HepG2 (cell line): ENCODE measurements around the gene TWF1. TPM values are rescaled to one million over a fixed set of nuclear protein-coding genes. Genes with fewer than 3 reads are reported as not detected.
A peak's percentile ranks its signal among the peaks of the same experiment; 100 is the strongest.

Experiments
- ATM ChIP-seq: fragments of 450-650 bp; IDR thresholded peaks from 2 replicates; pipeline ENCODE4 v1.7.1; 2017; ENCODE audit warnings: mild to moderate bottlenecking, borderline replicate concordance
- CBFB ChIP-seq: sonication (generic); formaldehyde crosslinking; IDR thresholded peaks from 2 replicates; pipeline ENCODE4 v1.4.0; 2020; ENCODE audit warnings: missing genetic modification reagents
- CHD4 ChIP-seq: fragments of 200-600 bp; sonication (generic); IDR thresholded peaks from 2 replicates; pipeline ENCODE4 v1.7.0; 2017; ENCODE audit warnings: mild to moderate bottlenecking, low read length, borderline replicate concordance
- NFYB ChIP-seq: sonication (generic); formaldehyde crosslinking; IDR thresholded peaks from 2 replicates; pipeline ENCODE4 v1.4.0; 2020; ENCODE audit warnings: missing genetic modification reagents
- PPARG ChIP-seq: conservative IDR thresholded peaks from 2 replicates; pipeline ENCODE4 v1.6.1; 2016; ENCODE audit warnings: missing biosample characterization, missing genetic modification reagents
- RAD51 ChIP-seq: fragments of 450-650 bp; IDR thresholded peaks from 2 replicates; pipeline ENCODE4 v1.6.1; 2016; ENCODE audit warnings: borderline replicate concordance
- SAP130 ChIP-seq: IDR thresholded peaks from 2 replicates; pipeline ENCODE4 v1.6.1; 2016; ENCODE audit warnings: low read depth
- SETDB1 ChIP-seq: sonication (generic); formaldehyde crosslinking; IDR thresholded peaks from 2 replicates; pipeline ENCODE4 v1.5.1; 2020; ENCODE audit warnings: missing genetic modification reagents, mild to moderate bottlenecking, borderline replicate concordance
- SIN3B ChIP-seq: fragments of 150-350 bp; IDR thresholded peaks from 2 replicates; pipeline ENCODE4 v1.6.1; 2014; ENCODE audit warnings: low read length
- TEAD3 ChIP-seq: optimal IDR thresholded peaks from 2 replicates; pipeline ENCODE3; 2016; ENCODE audit warnings: borderline replicate concordance
- ZFP36L2 ChIP-seq: sonication (generic); formaldehyde crosslinking; IDR thresholded peaks from 2 replicates; pipeline ENCODE4 v1.4.0; 2020; ENCODE audit warnings: missing genetic modification reagents
- ZNF724P ChIP-seq: sonication (generic); formaldehyde crosslinking; IDR thresholded peaks from 2 replicates; pipeline ENCODE4 v1.8.0; 2022; ENCODE audit warnings: missing genetic modification reagents, borderline replicate concordance
- ZSCAN21 ChIP-seq: sonication (generic); formaldehyde crosslinking; IDR thresholded peaks from 2 replicates; pipeline ENCODE4 v1.8.0; 2022; ENCODE audit warnings: mild to moderate bottlenecking, missing genetic modification reagents, moderate library complexity, borderline replicate concordance
- polyA plus RNA-seq, 8 experiments: library from polyadenylated mRNA; depleted of rRNA in 3 of 8; stranded (reverse) in 7 of 8; unstranded in 1 of 8; fragments of >200 nt; fragmentation: Illumina TruSeq in 4 of 8; extraction: Trizol in 4 of 8; gene quantifications; 2 replicates each; pipeline versions ENCODE4 v1.2.1 to v1.2.3, GENCODE V29; 2011 to 2016; ENCODE audit warnings: low read depth in 4 of 8, missing spikeins in 1 of 8, mixed read lengths in 1 of 8; ENCODE audit not compliant: insufficient read depth in 1 of 8
- total RNA-seq, 5 experiments: library from RNA; depleted of rRNA; stranded (reverse); fragments of >200 nt; fragmentation: Illumina TruSeq; extraction: Trizol; gene quantifications; 2 replicates each; pipeline ENCODE4 v1.2.3, GENCODE V29; 2016; ENCODE audit warnings: low read depth in 1 of 5
- TF ChIP-seq, protein P1 (sequence below): sonication (generic); formaldehyde crosslinking; IDR thresholded peaks from 2 replicates; pipeline ENCODE4 v1.5.1; 2020; ENCODE audit warnings: missing genetic modification reagents, mild to moderate bottlenecking, borderline replicate concordance
- TF ChIP-seq, protein P2 (sequence below): sonication (generic); formaldehyde crosslinking; IDR thresholded peaks from 2 replicates; pipeline ENCODE4 v1.5.1; 2020; ENCODE audit warnings: mild to moderate bottlenecking, moderate library complexity, missing genetic modification reagents
- TF ChIP-seq, protein P3 (sequence below): sonication (generic); formaldehyde crosslinking; IDR thresholded peaks from 2 replicates; pipeline ENCODE4 v1.5.0; 2020; ENCODE audit warnings: missing genetic modification reagents, mild to moderate bottlenecking, borderline replicate concordance
- TF ChIP-seq, protein P4 (sequence below): sonication (generic); formaldehyde crosslinking; IDR thresholded peaks from 2 replicates; pipeline ENCODE4 v1.4.0; 2020; ENCODE audit warnings: missing genetic modification reagents
- TF ChIP-seq, protein P5 (sequence below): sonication (generic); formaldehyde crosslinking; IDR thresholded peaks from 2 replicates; pipeline ENCODE4 v1.4.0; 2020; ENCODE audit warnings: missing genetic modification reagents, borderline replicate concordance
- TF ChIP-seq, protein P6 (sequence below): sonication (generic); formaldehyde crosslinking; IDR thresholded peaks from 2 replicates; pipeline ENCODE4 v1.5.1; 2020; ENCODE audit warnings: mild to moderate bottlenecking, missing genetic modification reagents, borderline replicate concordance

The TWF1 gene
- total and polyA plus RNA-seq, 2 of the 13 experiments (the other 11 are each of a cell fraction or from before 2014, with no cell fraction given), result 32.3 to 85.5 TPM

DNA sequence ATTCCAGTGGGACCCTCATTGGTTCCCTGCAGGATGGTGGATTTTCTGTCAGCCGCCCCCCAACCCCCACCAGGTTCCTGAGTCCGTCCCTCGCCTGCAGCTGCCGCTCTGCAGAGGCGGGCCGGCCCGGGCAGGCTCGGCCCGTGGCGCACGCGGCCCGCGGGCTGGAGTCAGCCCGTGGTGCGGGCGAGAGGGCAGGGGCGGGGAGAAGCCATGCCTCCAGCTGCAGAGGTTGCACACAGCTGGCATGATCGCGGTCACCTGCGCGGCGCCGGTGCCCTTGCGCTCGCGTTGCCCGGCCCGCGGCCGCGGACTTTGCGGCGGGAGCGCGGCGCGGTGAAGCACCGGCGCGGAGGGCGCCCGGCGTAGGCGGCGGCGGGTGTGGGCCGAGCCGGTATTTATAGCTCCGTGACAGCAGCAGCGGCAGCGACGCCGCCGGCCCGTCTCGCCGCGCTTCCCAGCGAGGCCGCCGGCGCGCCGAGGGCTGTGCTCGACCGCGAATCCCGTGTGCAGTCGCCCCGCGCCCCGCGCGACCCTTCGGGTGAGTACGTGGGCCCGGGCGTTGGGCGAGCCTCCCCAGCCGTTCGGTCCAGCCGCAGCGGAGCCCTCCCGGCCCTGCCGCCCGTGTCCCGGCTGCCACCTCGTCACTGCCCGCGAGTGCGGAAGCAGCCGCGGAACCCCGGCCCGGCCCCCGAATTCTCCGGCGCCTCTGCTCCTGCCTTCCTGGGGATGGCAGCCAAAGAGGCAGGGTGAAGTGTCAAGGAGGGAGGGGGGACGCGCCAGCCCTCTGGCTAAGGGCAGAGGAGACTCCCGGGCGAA, 29.7 kb upstream of the TWF1 start, which contains the start of gene TMEM117 (continued):
- TF ChIP-seq, protein P1, sequence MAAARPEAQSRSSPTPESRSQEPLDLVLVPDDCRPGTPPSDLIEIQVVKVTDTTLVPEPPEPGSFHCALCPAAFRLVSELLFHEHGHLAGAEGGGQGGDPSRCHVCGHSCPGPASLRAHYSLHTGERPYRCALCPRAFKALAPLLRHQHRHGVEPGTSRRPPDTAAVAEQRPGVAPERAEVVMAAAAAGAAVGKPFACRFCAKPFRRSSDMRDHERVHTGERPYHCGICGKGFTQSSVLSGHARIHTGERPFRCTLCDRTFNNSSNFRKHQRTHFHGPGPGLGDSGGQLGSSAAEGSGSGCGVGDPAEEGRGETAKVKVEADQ (CRISPR knock-in tag), result no peak; the same call in 1 of the 2 replicates
- TF ChIP-seq ZFP36L2 (CRISPR knock-in tag) (no peak), ATM (no peak), ZSCAN21 (CRISPR knock-in tag) (peak; percentile 79), RAD51 (no peak), CBFB (CRISPR knock-in tag) (no peak), ZNF724P (no peak), NFYB (CRISPR knock-in tag) (no peak), SETDB1 (CRISPR knock-in tag) (no peak), CHD4 (no peak), SIN3B (no peak), PPARG (CRISPR knock-in tag) (no peak), TEAD3 (CRISPR knock-in tag) (no peak), SAP130 (CRISPR knock-in tag) (peak; percentile 34; the same call in 1 of the 2 replicates)
- TF ChIP-seq, protein P2, sequence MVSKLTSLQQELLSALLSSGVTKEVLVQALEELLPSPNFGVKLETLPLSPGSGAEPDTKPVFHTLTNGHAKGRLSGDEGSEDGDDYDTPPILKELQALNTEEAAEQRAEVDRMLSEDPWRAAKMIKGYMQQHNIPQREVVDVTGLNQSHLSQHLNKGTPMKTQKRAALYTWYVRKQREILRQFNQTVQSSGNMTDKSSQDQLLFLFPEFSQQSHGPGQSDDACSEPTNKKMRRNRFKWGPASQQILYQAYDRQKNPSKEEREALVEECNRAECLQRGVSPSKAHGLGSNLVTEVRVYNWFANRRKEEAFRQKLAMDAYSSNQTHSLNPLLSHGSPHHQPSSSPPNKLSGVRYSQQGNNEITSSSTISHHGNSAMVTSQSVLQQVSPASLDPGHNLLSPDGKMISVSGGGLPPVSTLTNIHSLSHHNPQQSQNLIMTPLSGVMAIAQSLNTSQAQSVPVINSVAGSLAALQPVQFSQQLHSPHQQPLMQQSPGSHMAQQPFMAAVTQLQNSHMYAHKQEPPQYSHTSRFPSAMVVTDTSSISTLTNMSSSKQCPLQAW, result no peak
- TF ChIP-seq, protein P3, sequence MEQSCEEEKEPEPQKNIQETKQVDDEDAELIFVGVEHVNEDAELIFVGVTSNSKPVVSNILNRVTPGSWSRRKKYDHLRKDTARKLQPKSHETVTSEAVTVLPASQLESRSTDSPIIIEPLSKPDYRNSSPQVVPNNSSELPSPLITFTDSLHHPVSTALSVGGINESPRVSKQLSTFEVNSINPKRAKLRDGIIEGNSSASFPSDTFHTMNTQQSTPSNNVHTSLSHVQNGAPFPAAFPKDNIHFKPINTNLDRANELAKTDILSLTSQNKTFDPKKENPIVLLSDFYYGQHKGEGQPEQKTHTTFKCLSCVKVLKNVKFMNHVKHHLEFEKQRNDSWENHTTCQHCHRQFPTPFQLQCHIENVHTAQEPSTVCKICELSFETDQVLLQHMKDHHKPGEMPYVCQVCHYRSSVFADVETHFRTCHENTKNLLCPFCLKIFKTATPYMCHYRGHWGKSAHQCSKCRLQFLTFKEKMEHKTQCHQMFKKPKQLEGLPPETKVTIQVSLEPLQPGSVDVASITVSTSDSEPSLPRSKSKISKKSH, result no peak
- TF ChIP-seq, protein P4, sequence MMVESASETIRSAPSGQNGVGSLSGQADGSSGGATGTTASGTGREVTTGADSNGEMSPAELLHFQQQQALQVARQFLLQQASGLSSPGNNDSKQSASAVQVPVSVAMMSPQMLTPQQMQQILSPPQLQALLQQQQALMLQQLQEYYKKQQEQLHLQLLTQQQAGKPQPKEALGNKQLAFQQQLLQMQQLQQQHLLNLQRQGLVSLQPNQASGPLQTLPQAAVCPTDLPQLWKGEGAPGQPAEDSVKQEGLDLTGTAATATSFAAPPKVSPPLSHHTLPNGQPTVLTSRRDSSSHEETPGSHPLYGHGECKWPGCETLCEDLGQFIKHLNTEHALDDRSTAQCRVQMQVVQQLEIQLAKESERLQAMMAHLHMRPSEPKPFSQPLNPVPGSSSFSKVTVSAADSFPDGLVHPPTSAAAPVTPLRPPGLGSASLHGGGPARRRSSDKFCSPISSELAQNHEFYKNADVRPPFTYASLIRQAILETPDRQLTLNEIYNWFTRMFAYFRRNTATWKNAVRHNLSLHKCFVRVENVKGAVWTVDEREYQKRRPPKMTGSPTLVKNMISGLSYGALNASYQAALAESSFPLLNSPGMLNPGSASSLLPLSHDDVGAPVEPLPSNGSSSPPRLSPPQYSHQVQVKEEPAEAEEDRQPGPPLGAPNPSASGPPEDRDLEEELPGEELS (CRISPR knock-in tag), result no peak
- TF ChIP-seq, protein P5, sequence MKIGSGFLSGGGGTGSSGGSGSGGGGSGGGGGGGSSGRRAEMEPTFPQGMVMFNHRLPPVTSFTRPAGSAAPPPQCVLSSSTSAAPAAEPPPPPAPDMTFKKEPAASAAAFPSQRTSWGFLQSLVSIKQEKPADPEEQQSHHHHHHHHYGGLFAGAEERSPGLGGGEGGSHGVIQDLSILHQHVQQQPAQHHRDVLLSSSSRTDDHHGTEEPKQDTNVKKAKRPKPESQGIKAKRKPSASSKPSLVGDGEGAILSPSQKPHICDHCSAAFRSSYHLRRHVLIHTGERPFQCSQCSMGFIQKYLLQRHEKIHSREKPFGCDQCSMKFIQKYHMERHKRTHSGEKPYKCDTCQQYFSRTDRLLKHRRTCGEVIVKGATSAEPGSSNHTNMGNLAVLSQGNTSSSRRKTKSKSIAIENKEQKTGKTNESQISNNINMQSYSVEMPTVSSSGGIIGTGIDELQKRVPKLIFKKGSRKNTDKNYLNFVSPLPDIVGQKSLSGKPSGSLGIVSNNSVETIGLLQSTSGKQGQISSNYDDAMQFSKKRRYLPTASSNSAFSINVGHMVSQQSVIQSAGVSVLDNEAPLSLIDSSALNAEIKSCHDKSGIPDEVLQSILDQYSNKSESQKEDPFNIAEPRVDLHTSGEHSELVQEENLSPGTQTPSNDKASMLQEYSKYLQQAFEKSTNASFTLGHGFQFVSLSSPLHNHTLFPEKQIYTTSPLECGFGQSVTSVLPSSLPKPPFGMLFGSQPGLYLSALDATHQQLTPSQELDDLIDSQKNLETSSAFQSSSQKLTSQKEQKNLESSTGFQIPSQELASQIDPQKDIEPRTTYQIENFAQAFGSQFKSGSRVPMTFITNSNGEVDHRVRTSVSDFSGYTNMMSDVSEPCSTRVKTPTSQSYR (CRISPR knock-in tag), result peak; percentile 52; the same call in 1 of the 2 replicates
- TF ChIP-seq, protein P6, sequence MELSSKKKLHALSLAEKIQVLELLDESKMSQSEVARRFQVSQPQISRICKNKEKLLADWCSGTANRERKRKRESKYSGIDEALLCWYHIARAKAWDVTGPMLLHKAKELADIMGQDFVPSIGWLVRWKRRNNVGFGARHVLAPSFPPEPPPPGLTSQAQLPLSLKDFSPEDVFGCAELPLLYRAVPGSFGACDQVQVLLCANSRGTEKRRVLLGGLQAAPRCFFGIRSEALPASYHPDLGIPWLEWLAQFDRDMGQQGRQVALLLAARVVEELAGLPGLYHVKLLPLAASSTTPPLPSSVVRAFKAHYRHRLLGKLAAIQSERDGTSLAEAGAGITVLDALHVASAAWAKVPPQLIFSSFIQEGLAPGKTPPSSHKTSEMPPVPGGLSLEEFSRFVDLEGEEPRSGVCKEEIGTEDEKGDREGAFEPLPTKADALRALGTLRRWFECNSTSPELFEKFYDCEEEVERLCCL (CRISPR knock-in tag), result no peak
